ENCODE results near the gene TPRG1.
"Not testable (repeated sequence)": the region's sequence is repeated elsewhere in the genome, so short reads cannot be mapped to it uniquely, and the experiment has no call there.

Gene TPRG1

DNA sequence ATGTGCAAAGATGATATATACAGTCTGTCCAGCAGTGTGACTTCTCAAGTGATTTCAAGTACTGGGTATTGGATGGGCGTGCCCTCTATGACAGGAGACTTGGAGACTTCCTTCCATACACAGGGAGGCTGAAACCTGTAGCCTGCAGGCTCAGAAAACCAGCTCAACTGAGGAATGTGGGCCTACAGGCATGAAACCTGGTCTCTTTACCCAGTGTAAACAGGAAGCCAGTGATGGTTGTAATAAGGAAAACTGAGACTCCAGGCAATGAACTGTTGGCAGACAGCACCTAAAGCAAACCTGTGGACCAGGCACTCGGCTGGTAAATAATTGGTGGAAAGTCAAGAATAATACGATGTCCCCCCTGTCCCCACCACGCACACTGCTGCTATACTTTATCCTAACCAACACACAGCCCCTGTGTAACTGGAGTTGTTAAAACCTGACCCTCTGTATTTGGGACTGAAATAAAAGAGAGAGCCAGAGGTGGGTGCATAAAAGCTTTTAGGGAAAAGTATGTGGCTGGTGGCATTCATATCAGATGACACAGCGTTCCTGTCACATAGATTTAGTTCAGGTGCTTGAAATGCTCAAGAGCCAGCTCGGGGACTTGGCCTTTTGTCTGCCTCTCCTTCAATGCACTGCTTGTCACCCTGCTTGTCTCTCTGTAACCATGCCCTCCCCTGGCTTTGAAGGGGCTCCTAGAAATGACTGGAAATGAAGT lies 144.7 kb downstream of the TPRG1 start:
- Mint-ChIP-seq H3K36me3 (ENCODE audit: low read depth) (peaks cover 39% of the 10 kb centered on the region), H3K27ac (no peak overlapping the region), H3K27me3 (no peaks in the 10 kb centered on the region), H3K9me3 (no peaks in the 10 kb centered on the region), H3K4me3 (no peak overlapping the region), H3K4me1 (ENCODE audit: low read depth) (peaks cover 28% of the 10 kb centered on the region)
- no peak for DNase-seq

DNA sequence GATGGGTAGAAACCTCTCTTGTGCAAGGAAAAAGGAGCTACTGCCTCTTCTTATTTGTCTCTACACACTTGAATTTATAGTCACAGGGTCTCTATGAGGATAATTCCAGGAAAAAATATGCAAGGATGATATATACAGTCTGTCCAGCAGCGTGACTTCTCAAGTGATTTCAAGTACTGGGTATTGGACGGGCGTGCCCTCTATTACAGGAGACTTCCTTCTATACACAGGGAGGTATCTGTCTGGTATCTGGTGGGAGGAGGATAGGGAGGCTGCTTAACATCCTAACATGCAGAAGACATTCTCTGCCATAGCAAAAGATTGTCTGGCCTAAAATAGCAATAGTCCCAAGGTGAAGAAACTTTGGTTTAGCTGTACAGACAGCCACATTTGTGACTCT lies 146.1 kb downstream of the TPRG1 start:
- Mint-ChIP-seq H3K36me3 (ENCODE audit: low read depth) (peaks cover 47% of the 10 kb centered on the region), H3K4me1 (ENCODE audit: low read depth) (peaks cover 38% of the 10 kb centered on the region), H3K9me3 (peaks cover 4% of the 10 kb centered on the region), H3K27ac (no peak overlapping the region), H3K4me3 (no peak overlapping the region), H3K27me3 (no peaks in the 10 kb centered on the region)
- no peak for DNase-seq

DNA sequence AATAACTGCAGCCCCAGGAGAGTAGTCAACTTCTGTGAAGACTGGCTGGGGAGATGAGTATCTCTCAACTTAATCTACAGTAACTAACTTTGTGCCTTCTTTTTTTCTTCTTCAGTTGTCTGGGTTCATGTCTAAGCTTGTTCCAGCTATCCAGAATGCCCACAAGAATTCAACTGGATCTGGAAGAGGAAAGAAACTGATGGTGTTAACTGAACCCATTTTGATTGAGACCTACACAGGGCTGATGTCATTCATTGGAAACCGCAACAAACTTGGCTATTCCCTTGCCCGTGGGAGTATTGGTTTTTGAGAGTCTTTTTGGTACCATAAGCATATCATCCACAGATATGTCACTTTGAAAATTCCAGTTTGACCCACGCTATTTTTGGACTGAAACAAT lies 148.7 kb downstream of the TPRG1 start:
- H3K4me1 Mint-ChIP-seq (ENCODE audit: low read depth), result peaks cover 62% of the 10 kb centered on the region
- peaks cover 45% of the 10 kb centered on the region for H3K36me3 Mint-ChIP-seq (ENCODE audit: low read depth)
- peaks cover 9% of the 10 kb centered on the region for H3K9me3 Mint-ChIP-seq
- H3K4me3 Mint-ChIP-seq, result no peak overlapping the region
- H3K27ac Mint-ChIP-seq, result no peak overlapping the region
- DNase-seq, result no peak
- no peaks in the 10 kb centered on the region for H3K27me3 Mint-ChIP-seq

DNA sequence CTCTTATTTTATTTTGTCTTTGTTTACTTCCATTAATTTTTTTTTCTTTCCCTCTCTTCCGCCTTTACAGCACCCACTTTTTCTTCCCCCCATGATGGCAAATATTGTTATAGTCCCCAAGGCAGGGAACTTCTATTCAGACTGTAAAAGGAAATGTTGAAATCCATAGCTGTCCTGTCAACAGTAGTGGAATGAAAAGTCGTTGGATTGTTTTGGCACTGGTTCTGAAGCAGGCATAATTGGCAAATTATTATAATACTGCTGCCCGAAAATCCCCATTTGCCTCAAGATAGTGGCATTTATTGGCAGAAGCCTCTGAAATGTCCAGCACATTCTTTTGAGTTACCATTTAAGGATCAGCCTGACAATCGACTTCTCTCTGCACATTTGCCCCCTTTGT lies 150.6 kb downstream of the TPRG1 start:
- Mint-ChIP-seq H3K4me3 (no peak overlapping the region), H3K9me3 (peaks cover 9% of the 10 kb centered on the region), H3K27ac (no peak overlapping the region), H3K27me3 (no peaks in the 10 kb centered on the region), H3K4me1 (ENCODE audit: low read depth) (peaks cover 65% of the 10 kb centered on the region), H3K36me3 (ENCODE audit: low read depth) (peaks cover 41% of the 10 kb centered on the region)
- DNase-seq, result no peak

DNA sequence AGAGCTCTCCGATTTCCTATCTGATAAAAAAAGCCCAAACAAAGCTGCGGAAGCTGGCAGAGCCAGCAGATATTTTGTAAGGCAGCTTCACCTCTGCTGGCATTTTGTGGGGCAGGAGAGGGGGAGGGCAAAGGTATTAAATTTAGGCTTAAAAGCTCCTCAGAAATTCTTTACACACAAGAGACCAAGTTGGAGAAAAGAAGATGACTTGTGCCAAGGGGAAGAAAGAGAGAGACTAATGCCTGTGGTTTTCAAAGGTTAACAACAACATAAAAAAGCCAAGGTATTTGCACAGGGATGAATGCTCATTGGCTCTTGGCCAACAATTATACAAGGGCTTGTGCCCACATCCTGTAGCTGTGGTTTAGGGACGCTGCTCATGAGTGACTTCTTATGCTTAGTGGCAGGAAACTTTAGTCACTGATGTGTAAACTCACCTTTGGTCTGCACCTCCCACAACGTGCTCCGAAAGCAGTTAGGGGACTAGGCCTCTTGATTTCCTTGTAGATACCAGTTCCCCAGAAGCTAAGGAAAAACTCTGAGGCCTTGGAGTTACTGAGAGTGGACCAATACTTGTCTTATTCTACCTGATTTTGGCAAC lies 152.9 kb downstream of the TPRG1 start:
- peak overlapping the region; percentile 93 for H3K27ac Mint-ChIP-seq

DNA sequence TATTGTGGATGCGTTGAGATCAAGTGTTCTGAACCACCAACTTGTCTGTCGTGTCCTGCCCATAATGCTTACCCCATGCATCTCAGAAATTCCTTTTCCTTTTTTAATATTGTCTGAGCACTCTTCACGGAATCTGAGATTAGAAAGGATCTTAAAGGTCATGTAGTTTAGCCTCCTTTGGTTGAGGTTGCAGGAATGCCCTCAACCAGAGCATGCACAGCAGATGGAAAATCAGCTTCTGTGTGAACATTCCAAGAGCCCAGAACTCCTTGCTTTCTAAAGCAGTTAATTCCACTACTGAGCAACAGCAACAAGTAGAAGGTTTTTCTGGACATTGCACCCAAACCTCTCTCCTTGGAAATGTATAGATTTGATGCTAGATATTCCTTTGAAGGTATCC lies 153.7 kb downstream of the TPRG1 start:
- peaks cover 39% of the 10 kb centered on the region for H3K36me3 Mint-ChIP-seq (ENCODE audit: low read depth)
- DNase-seq, result no peak
- H3K4me3 Mint-ChIP-seq, result peak overlapping the region; percentile 63
- H3K27ac Mint-ChIP-seq, result peak overlapping the region; percentile 93
- H3K4me1 Mint-ChIP-seq (ENCODE audit: low read depth), result peaks cover 82% of the 10 kb centered on the region
- peaks cover 15% of the 10 kb centered on the region for H3K9me3 Mint-ChIP-seq
- H3K27me3 Mint-ChIP-seq, result no peaks in the 10 kb centered on the region

More for the DNA sequence above, 152.9 kb downstream of the TPRG1 start:
- peak; percentile 68 for DNase-seq
- Mint-ChIP-seq H3K4me3 (peak overlapping the region; percentile 63), H3K36me3 (ENCODE audit: low read depth) (peaks cover 46% of the 10 kb centered on the region), H3K9me3 (peaks cover 15% of the 10 kb centered on the region), H3K27me3 (no peaks in the 10 kb centered on the region), H3K4me1 (ENCODE audit: low read depth) (peaks cover 75% of the 10 kb centered on the region)

DNA sequence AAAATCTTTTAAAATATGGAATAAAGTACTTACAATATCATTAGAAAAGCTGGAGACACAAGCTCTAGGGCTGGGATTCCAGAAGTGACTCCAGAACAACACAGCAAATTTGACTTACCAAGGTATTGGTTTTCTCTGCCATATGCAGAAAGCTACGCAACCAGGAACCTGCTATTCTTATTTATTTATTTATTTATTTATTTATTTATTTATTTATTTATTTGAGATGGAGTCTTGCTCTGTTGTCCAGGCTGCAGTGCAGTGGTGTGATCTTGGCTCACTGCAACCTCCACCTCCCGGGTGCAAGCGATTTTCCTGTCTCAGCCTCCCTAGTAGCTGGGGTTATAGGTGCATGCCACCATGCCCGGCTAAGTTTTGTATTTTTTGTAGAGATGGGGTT lies 157.9 kb downstream of the TPRG1 start:
- not testable (repeated sequence) for H3K27ac Mint-ChIP-seq; H3K36me3 Mint-ChIP-seq (ENCODE audit: low read depth); H3K4me3 Mint-ChIP-seq; DNase-seq; H3K9me3 Mint-ChIP-seq; H3K27me3 Mint-ChIP-seq
- H3K4me1 Mint-ChIP-seq (ENCODE audit: low read depth), result peaks cover 77% of the 10 kb centered on the region

DNA sequence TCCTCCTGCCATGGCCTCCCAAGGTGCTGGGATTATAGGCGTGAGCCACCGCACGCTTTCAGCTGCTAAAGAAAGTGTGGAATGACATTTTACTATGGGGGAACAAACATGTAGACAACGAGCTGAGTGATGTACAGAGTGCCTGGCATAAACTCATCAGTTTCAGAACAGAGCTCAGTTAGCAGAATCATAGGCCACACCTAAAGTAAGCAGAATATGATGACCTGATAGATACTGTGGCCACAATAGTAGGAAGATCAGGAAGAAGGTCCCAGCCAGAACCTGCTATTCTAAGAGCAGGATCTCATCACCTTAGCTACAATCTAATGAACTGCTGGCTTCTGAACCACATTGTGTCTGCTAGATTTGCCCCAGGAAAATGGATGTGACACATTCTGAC lies 158.3 kb downstream of the TPRG1 start:
- Mint-ChIP-seq H3K4me1 (ENCODE audit: low read depth) (peaks cover 77% of the 10 kb centered on the region), H3K27ac (no peak overlapping the region), H3K9me3 (peaks cover 6% of the 10 kb centered on the region), H3K4me3 (no peak overlapping the region), H3K27me3 (no peaks in the 10 kb centered on the region), H3K36me3 (ENCODE audit: low read depth) (peaks cover 7% of the 10 kb centered on the region)
- DNase-seq, result no peak

DNA sequence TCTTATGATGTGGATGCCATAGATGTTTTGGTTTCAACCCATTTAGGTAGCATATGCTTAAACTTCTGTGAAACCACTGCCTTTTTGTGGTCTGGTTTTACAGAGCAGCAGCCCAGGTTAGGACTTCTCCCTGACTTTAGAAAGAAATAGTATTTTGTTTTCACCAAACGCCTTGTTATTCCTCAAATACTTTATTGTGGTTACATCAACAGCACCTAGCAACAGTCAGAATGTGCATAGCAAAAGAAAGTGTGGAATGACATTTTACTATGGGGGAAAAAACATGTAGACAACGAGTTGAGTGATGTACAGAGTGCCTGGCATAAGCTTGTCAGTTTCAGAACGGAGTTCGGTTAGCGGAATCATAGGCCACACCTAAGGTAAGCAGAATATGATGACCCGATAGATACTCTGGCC lies 159.2 kb downstream of the TPRG1 start:
- Mint-ChIP-seq H3K4me1 (ENCODE audit: low read depth) (peaks cover 71% of the 10 kb centered on the region), H3K4me3 (peak overlapping the region; percentile 2), H3K27ac (peak overlapping the region; percentile 65), H3K27me3 (no peaks in the 10 kb centered on the region), H3K36me3 (ENCODE audit: low read depth) (peaks cover 5% of the 10 kb centered on the region), H3K9me3 (peaks cover 6% of the 10 kb centered on the region)
- DNase-seq, result no peak

DNA sequence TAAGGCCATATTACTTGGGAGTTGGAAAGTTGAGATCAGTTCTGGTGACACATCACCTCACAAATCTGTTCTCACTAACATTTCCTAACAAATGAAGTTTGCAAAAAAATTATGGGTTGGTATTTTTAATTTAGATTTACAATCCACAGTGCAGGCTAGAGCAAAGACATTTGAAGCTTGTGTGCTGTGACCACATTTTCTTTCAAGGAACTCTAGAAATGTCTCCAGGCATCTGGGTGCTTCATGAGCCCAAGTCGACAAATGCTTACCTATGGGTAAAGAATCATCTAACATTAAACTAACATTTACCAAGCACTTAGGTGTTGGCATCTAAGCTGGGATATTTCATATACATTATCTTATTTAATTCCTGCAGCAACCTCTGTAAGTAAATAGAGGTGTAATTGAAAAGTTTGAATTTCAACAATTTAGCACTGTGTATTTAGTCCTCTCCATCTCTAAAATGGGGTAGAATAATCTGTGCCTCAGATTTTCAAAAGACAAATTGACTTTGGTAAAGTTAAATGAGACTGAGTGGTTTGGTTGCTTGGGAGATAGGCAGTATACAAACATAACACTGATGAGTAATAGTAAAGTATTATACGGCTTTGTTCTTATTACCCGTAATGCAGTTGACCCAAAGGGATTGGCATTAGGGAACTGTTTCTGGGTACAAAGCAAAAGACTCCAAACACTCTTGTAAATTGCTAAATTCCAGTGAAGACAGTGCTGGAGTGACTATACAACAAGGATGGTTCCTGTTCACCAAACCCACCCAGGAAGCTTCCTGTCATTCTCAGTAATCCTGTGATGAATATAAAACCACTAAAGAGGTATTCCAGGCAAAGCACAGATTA lies 162.5 kb downstream of the TPRG1 start:
- Mint-ChIP-seq H3K9me3 (no peaks in the 10 kb centered on the region), H3K27ac (no peak overlapping the region), H3K36me3 (ENCODE audit: low read depth) (no peaks in the 10 kb centered on the region), H3K4me3 (no peak overlapping the region), H3K27me3 (no peaks in the 10 kb centered on the region), H3K4me1 (ENCODE audit: low read depth) (peaks cover 46% of the 10 kb centered on the region)
- no peak for DNase-seq

DNA sequence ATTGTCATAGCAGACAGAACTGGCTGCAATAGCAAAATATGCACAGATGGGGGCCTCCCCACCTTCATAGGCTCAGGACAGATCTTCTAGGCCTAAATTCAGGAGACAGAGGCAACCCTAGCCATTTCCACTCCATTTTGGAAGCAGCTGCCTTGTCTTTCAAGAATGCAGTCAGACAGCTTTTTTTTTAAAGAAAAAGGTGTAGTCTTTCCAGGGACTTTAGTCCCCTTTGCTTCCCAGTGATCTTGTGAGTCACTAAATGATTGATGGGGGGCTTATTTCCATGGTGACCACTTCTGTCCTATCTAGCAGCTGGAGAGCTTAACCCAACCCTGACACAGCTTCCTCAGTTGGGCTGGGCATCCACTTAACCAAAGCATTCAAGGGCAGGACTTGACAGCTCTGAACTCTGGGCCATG lies 165.9 kb downstream of the TPRG1 start:
- Mint-ChIP-seq H3K4me3 (no peak overlapping the region), H3K4me1 (ENCODE audit: low read depth) (peaks cover 23% of the 10 kb centered on the region), H3K27ac (no peak overlapping the region), H3K27me3 (no peaks in the 10 kb centered on the region), H3K36me3 (ENCODE audit: low read depth) (no peaks in the 10 kb centered on the region), H3K9me3 (no peaks in the 10 kb centered on the region)
- DNase-seq, result no peak

DNA sequence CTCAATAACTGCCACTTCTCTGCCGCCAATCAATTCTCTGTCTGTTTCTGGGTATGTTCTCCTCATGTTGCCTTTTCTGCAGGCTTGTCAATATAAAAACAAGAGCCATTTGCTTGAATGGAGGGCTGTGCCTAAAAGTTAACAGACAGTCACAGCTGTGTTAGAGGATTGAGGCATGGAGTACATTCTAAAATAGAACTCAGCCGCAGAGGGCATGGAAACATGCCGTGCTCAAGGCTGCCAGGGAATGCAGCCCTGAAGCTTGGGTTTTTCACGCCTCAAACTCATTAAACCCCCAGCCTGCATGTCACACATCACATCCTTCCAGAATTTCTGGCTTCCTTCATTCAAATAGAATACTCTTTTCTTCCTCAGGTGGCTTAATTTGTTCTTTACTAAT lies 166.6 kb downstream of the TPRG1 start:
- Mint-ChIP-seq H3K4me3 (no peak overlapping the region), H3K36me3 (ENCODE audit: low read depth) (no peaks in the 10 kb centered on the region), H3K4me1 (ENCODE audit: low read depth) (peaks cover 22% of the 10 kb centered on the region), H3K27ac (no peak overlapping the region), H3K27me3 (no peaks in the 10 kb centered on the region), H3K9me3 (no peaks in the 10 kb centered on the region)
- no peak for DNase-seq

DNA sequence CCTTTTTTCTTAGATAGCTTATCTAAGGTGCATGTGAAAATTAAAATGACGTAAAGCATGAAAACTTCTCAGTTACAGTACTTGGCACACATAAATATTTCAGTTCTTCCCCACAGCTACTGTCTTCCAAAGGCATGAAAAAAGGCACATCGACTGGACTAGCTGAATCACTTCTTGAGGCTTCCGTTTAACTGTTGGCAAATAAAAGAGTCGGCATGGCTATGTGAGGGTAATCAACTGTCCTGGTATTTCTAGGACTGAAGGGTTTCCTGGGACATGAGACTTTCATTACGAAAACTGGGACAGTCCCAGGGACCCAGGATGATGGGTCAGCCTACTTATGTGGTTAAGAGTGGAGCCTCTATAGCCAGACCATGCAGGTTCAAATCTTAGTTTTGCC lies 168.2 kb downstream of the TPRG1 start:
- H3K27ac Mint-ChIP-seq, result no peak overlapping the region
- no peaks in the 10 kb centered on the region for H3K27me3 Mint-ChIP-seq
- no peaks in the 10 kb centered on the region for H3K9me3 Mint-ChIP-seq
- H3K4me3 Mint-ChIP-seq, result no peak overlapping the region
- no peaks in the 10 kb centered on the region for H3K36me3 Mint-ChIP-seq (ENCODE audit: low read depth)
- H3K4me1 Mint-ChIP-seq (ENCODE audit: low read depth), result peaks cover 6% of the 10 kb centered on the region
- no peak for DNase-seq

DNA sequence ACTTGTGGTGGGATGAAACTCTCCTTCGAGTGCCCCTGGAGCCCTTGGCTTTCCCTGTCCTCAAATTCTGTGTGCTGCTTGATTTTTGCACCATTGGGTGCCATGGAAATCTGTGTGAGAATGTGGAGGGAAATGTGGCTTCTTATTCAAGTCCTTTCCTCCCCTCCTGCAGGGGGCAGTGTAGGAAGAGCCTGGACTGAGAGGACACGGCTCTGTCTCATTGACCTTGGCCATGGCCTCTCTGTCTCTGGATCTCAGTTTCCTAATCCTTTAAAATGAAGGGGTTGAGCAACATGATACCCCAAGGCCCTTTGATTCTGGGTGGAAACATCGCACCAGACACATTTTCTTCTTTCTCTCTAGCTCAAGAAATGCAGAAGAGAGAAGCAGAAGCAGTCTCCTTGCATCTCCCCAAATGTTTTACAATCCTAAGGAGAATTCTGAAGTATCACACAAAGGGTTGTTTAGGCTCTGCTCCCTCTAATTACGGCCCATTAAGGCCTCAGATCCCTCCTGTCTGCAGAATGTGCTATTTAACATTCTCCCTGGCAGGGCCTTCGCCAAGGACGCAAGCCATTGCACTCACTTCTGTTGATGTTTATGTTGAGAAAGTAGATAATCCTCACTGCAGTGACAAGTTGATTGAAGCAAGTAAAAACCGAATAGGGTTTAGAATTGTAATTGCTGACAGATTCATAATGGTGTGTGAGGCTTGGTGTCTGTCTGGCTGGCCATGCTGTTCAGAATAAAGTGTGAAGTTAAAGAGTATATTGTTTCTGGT lies 169.1 kb downstream of the TPRG1 start:
- peaks cover 2% of the 10 kb centered on the region for H3K4me1 Mint-ChIP-seq (ENCODE audit: low read depth)
- DNase-seq, result no peak
- H3K27me3 Mint-ChIP-seq, result no peaks in the 10 kb centered on the region
- H3K4me3 Mint-ChIP-seq, result no peak overlapping the region
- H3K27ac Mint-ChIP-seq, result no peak overlapping the region
- H3K36me3 Mint-ChIP-seq (ENCODE audit: low read depth), result no peaks in the 10 kb centered on the region
- H3K9me3 Mint-ChIP-seq, result no peaks in the 10 kb centered on the region

Data from activated T-cell treated with anti-CD3 and anti-CD28 coated beads, Interleukin-2, amount 50 U/mL, for 24 hours (primary cell).